Peyer's patch (tissue), 4 donors: ENCODE results near the gene GNAZ. TPM values are rescaled to one million over a fixed set of nuclear protein-coding genes. Genes with fewer than 3 reads are reported as not detected.

Experiments
- DNase-seq, 3 donors: peaks; one replicate each; pipeline ENCODE4 v3.0.0-alpha.2; 2017 to 2019
- H3K27ac ChIP-seq, 4 donors: fragments of 200-600 bp; sonication (generic); one replicate each; pipeline ENCODE4 v1.5.1; 2016 to 2019
- H3K27me3 ChIP-seq, 2 donors: fragments of 200-600 bp; sonication (generic); one replicate each; pipeline ENCODE4 v1.5.1; 2019
- H3K36me3 ChIP-seq, 3 donors: fragments of 200-600 bp; sonication (generic); one replicate each; pipeline ENCODE4 v1.5.1; 2016 to 2019
- H3K4me1 ChIP-seq, 4 donors: fragments of 200-600 bp; sonication (generic); one replicate each; pipeline ENCODE4 v1.5.1; 2016 to 2019
- H3K4me3 ChIP-seq, 4 donors: fragments of 200-600 bp; sonication (generic); 1 replicate in 3 of 4; 2 replicates in 1 of 4; pipeline ENCODE4 v1.5.1; 2016 to 2019; ENCODE audit warnings: mild to moderate bottlenecking in 1 of 4
- H3K9me3 ChIP-seq, 4 donors: fragments of 200-600 bp; sonication (generic); one replicate each; pipeline ENCODE4 v1.5.1; 2016 to 2019; ENCODE audit warnings: mild to moderate bottlenecking in 1 of 4
- CTCF ChIP-seq, 6 experiments: fragments of 450-650 bp in 4 of 6; fragments of 200-600 bp in 2 of 6; sonication (generic) in 1 of 6; IDR thresholded peaks; one replicate each; pipeline ENCODE4 v1.5.1; 2017 to 2019; ENCODE audit warnings: antibody characterized with exemption in 6 of 6, mild to moderate bottlenecking in 3 of 6, moderate library complexity in 1 of 6
- POLR2A ChIP-seq, 2 donors: fragments of 450-650 bp; IDR thresholded peaks; one replicate each; pipeline ENCODE4 v1.5.1; 2017; ENCODE audit warnings: antibody characterized with exemption in 2 of 2, mild to moderate bottlenecking in 2 of 2, moderate library complexity in 2 of 2
- total RNA-seq, 4 donors: library from RNA; depleted of rRNA; stranded (reverse); fragments of >200 nt; gene quantifications; one replicate each; pipeline ENCODE4 v1.1.0, GENCODE V29; 2016

GNAZ gene
- total RNA-seq, 4 donors from 2014 or later, result 0.35 to 3.5 (median 1.9) TPM

GRCh38 chr22:23121000-23121421, 50.7 kb downstream of the GNAZ start:
- no peak overlapping the region for H3K4me3 ChIP-seq
- no peak for DNase-seq

GRCh38 chr22:23121424-23121823, 51.1 kb downstream of the GNAZ start:
- H3K36me3 ChIP-seq, result no peaks in the 10 kb centered on the region
- no peak overlapping the region for H3K4me3 ChIP-seq
- H3K27me3 ChIP-seq, result no peaks in the 10 kb centered on the region
- H3K4me1 ChIP-seq, result no peaks in the 10 kb centered on the region
- no peak for DNase-seq
- TF ChIP-seq POLR2A (IDR thresholded peaks at IDR 0.05), result no peak
- no peak for TF ChIP-seq CTCF (IDR thresholded peaks at IDR 0.05)
- no peak overlapping the region for H3K27ac ChIP-seq
- H3K9me3 ChIP-seq, result no peaks in the 10 kb centered on the region

More at GRCh38 chr22:23121000-23121421, 50.7 kb downstream of the GNAZ start:
- no peaks in the 10 kb centered on the region for H3K4me1 ChIP-seq
- H3K36me3 ChIP-seq, result no peaks in the 10 kb centered on the region
- H3K27ac ChIP-seq, result no peak overlapping the region
- H3K27me3 ChIP-seq, result no peaks in the 10 kb centered on the region
- no peak for TF ChIP-seq CTCF (IDR thresholded peaks at IDR 0.05)
- TF ChIP-seq POLR2A (IDR thresholded peaks at IDR 0.05), result no peak
- no peaks in the 10 kb centered on the region for H3K9me3 ChIP-seq

GRCh38 chr22:23122216-23122957, 52.1 kb downstream of the GNAZ start:
- TF ChIP-seq CTCF (IDR thresholded peaks at IDR 0.05) (no peak), POLR2A (IDR thresholded peaks at IDR 0.05) (no peak)
- no peaks in the 10 kb centered on the region for H3K9me3 ChIP-seq
- H3K27me3 ChIP-seq, result no peaks in the 10 kb centered on the region
- no peak overlapping the region for H3K4me3 ChIP-seq
- DNase-seq, result no peak
- no peaks in the 10 kb centered on the region for H3K4me1 ChIP-seq
- no peak overlapping the region for H3K27ac ChIP-seq
- H3K36me3 ChIP-seq, result no peaks in the 10 kb centered on the region

- TF ChIP-seq POLR2A (IDR thresholded peaks at IDR 0.05) (no peak), CTCF (IDR thresholded peaks at IDR 0.05) (no peak)
- H3K27ac ChIP-seq, result no peak overlapping the region
- H3K27me3 ChIP-seq, result no peaks in the 10 kb centered on the region
- H3K36me3 ChIP-seq, result no peaks in the 10 kb centered on the region
- DNase-seq, result no peak
- no peaks in the 10 kb centered on the region for H3K9me3 ChIP-seq
- H3K4me3 ChIP-seq, result no peak overlapping the region
- no peaks in the 10 kb centered on the region for H3K4me1 ChIP-seq
Observed at GRCh38 chr22:23122992-23123803, 52.9 kb downstream of the GNAZ start.

GRCh38 chr22:23123804-23124254, 53.5 kb downstream of the GNAZ start:
- H3K27ac ChIP-seq, result no peak overlapping the region
- H3K36me3 ChIP-seq, result no peaks in the 10 kb centered on the region
- H3K4me3 ChIP-seq, result no peak overlapping the region
- no peak for DNase-seq
- no peaks in the 10 kb centered on the region for H3K4me1 ChIP-seq
- TF ChIP-seq CTCF (IDR thresholded peaks at IDR 0.05) (no peak), POLR2A (IDR thresholded peaks at IDR 0.05) (no peak)
- no peaks in the 10 kb centered on the region for H3K27me3 ChIP-seq
- no peaks in the 10 kb centered on the region for H3K9me3 ChIP-seq
